ENCODE data around the gene PICALM. TPM values are rescaled to one million over a fixed set of nuclear protein-coding genes. Genes with fewer than 3 reads are reported as not detected.

The PICALM gene
- total RNA-seq, 1 donor from 2014 or later = 111 TPM

DNA sequence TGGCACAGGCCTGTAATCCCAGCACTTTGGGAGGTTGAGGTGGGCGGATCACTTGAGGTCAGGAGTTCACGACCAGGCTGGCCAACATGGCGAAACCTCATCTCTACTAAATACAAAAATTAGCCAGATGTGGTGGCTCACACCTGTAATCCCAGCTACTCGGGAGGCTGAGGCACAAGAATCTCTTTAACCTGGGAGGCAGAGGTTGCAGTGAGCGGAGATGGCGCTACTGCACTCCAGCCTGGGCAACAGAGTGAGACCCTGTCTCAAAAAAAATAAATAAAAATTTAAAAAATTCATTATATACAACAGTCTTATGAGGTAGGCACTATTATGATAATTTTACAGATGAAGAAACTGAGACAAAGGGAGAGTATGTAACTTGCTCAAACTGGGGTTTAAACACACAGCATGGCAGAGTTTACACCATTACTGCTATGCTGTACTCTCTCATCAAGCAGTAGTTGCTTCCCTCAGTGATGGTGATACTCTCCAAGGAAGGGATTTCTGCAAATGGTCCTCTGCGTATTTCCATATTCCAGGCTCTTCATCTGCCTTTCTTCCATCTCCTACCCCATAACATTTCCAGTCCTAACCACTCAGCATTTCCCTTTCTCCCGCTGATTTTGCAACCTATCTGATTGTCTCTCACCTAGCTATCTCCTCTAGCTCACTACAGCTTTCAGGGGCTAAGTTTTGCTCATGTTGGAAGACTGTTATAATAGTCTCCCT lies 118.4 kb downstream of the PICALM start:
- Mint-ChIP-seq H3K27me3 (ENCODE audit: low read depth) (no peaks in the 10 kb centered on the region), H3K4me3 (no peak overlapping the region), H3K4me1 (peaks cover 54% of the 10 kb centered on the region), H3K9me3 (peaks cover 7% of the 10 kb centered on the region), H3K36me3 (ENCODE audit: low read depth) (peaks cover 20% of the 10 kb centered on the region), H3K27ac (ENCODE audit: unreplicated experiment) (no peak overlapping the region)
- TF ChIP-seq, protein P1, sequence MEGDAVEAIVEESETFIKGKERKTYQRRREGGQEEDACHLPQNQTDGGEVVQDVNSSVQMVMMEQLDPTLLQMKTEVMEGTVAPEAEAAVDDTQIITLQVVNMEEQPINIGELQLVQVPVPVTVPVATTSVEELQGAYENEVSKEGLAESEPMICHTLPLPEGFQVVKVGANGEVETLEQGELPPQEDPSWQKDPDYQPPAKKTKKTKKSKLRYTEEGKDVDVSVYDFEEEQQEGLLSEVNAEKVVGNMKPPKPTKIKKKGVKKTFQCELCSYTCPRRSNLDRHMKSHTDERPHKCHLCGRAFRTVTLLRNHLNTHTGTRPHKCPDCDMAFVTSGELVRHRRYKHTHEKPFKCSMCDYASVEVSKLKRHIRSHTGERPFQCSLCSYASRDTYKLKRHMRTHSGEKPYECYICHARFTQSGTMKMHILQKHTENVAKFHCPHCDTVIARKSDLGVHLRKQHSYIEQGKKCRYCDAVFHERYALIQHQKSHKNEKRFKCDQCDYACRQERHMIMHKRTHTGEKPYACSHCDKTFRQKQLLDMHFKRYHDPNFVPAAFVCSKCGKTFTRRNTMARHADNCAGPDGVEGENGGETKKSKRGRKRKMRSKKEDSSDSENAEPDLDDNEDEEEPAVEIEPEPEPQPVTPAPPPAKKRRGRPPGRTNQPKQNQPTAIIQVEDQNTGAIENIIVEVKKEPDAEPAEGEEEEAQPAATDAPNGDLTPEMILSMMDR (conservative IDR thresholded peaks at IDR 0.05) = no peak
- no peak for DNase-seq (ENCODE audit: low read depth, low spot score)

DNA sequence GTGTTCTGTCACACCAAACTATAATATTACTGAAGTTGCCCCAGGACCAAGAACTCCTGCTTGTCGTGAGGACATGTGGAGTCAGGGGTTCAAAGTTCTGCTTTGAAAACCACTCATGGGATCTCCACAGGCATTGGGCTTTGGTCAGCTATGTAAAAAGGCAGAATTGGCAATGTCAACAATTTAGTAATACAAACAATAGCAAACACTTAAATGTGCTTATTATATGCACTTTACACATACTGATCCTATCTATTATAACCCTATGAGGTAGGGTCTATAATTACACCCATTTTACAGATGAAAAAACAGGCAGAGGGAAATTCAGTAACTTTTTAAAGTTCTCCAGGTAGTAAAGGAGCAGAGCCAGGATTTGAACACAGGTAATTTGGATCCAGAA lies 119.1 kb downstream of the PICALM start:
- H3K27me3 Mint-ChIP-seq (ENCODE audit: low read depth) = no peaks in the 10 kb centered on the region
- peaks cover 23% of the 10 kb centered on the region for H3K36me3 Mint-ChIP-seq (ENCODE audit: low read depth)
- TF ChIP-seq, protein P1 (conservative IDR thresholded peaks at IDR 0.05) = no peak
- no peak for DNase-seq (ENCODE audit: low read depth, low spot score)
- peaks cover 10% of the 10 kb centered on the region for H3K9me3 Mint-ChIP-seq
- H3K4me1 Mint-ChIP-seq = peaks cover 53% of the 10 kb centered on the region
- H3K27ac Mint-ChIP-seq (ENCODE audit: unreplicated experiment) = no peak overlapping the region
- no peak overlapping the region for H3K4me3 Mint-ChIP-seq

DNA sequence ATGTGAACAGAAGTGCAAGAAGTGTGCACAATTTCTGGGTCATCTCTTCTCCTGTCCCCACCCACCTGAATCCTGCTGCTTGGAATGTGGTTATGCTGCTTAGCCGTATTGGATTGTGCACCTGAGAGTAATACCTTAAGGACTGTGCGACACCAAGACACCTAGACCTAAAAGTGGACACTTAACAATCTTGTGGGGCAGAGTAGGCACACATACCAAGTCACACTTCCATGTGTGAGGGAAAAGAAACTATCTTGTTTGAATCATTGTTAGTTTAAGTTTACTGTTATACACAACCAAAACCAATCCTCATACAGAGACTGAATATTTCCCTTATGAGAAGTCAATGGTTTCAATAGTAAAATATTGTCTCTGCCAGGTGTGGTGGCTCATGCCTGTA lies 120.0 kb downstream of the PICALM start:
- Mint-ChIP-seq H3K36me3 (ENCODE audit: low read depth) (peaks cover 18% of the 10 kb centered on the region), H3K27ac (ENCODE audit: unreplicated experiment) (no peak overlapping the region), H3K4me3 (no peak overlapping the region), H3K9me3 (peaks cover 10% of the 10 kb centered on the region), H3K4me1 (peaks cover 53% of the 10 kb centered on the region), H3K27me3 (ENCODE audit: low read depth) (no peaks in the 10 kb centered on the region)
- TF ChIP-seq, protein P1 (conservative IDR thresholded peaks at IDR 0.05) = no peak
- DNase-seq (ENCODE audit: low read depth, low spot score) = no peak

DNA sequence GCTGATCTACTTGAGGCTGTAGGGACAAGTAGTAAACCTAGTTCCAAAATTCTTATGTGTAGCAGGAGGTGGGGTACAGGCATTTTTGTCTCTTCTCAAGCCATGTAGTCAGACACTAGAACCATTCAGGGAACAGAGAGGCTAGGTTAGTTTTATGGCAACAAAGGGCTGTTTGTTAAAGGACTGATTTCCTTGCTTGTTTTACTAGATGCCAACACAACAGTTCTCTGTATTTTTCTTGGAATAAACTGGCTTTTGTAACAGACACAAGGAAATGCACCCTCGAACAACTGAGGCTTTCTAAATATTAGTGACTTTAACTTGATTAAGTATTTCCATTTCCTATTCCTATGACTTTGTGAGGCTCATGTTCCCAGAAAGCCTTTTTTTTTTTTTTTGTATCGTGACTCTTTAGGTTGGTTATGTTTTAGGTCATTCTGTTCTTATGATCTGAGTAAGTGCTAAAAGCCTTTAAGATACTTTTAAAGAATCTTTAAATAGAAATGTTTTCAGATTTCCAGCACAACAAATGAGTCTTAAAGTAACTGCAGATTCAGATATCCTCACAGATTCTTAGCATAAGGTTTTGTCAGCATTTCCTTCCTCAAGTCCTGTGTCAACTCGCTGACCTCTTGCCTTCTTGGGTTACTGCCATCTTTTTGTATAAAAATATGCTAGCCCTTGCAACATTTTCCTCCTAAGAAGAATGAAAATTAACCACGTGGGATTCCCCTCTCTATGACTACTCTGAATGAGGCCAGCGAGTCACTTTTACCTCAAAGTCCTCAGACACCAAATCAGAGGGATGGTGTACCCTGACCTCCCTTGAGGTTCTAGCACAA lies 121.2 kb downstream of the PICALM start:
- Mint-ChIP-seq H3K27ac (ENCODE audit: unreplicated experiment) (peak overlapping the region; percentile 85), H3K4me3 (peak overlapping the region; percentile 83), H3K27me3 (ENCODE audit: low read depth) (no peaks in the 10 kb centered on the region), H3K9me3 (peaks cover 7% of the 10 kb centered on the region), H3K36me3 (ENCODE audit: low read depth) (peaks cover 10% of the 10 kb centered on the region), H3K4me1 (peaks cover 53% of the 10 kb centered on the region)
- DNase-seq (ENCODE audit: low read depth, low spot score) = no peak
- TF ChIP-seq, protein P1 (conservative IDR thresholded peaks at IDR 0.05) = no peak

DNA sequence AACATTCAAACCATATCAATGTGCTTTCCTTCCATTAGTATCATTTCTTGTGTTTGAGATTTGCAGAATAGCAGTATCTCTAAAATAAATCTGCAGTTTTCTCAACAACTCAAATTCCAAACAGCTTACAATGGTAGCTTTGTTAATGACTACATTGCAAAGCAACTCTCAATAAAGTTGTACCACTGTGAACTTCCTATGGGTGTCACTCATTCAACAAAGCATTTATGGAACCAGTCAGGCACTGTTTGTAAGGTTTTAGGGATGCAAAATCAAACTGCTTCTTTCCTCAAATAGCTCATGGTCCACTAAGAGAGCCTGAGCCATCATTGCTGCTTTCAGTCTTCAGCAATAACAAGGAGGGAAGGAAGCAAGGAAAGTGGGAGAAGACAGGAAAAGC lies 122.7 kb downstream of the PICALM start:
- Mint-ChIP-seq H3K36me3 (ENCODE audit: low read depth) (peaks cover 10% of the 10 kb centered on the region), H3K27ac (ENCODE audit: unreplicated experiment) (no peak overlapping the region), H3K4me3 (no peak overlapping the region), H3K27me3 (ENCODE audit: low read depth) (no peaks in the 10 kb centered on the region), H3K4me1 (peaks cover 49% of the 10 kb centered on the region), H3K9me3 (peaks cover 7% of the 10 kb centered on the region)
- no peak for DNase-seq (ENCODE audit: low read depth, low spot score)
- TF ChIP-seq, protein P1 (conservative IDR thresholded peaks at IDR 0.05) = no peak
